Endothelial cell of umbilical vein (primary cell): ENCODE measurements around the gene CPNE5. TPM values are rescaled to one million over a fixed set of nuclear protein-coding genes. Genes with fewer than 3 reads are reported as not detected.

Experiments
- BruUV-seq: library from RNA; stranded (reverse); fragments of 400-500 nt; replicated peaks from 2 replicates; lab custom pipeline; 2021; lab: Mats Ljungman, UMichigan
- CTCF ChIA-PET: fragments of 300-600, 350-600 bp; sonication (Branson Sonifier 250); formaldehyde crosslinking; loops from one replicate; lab custom pipeline; 2021; ENCODE audit warnings: antibody characterized with exemption, inconsistent platforms; lab: Charles Lee
- POLR2A ChIA-PET: fragments of 300-600, 350-600 bp; sonication (Branson Sonifier 250); formaldehyde crosslinking; loops from one replicate; lab custom pipeline; 2021; ENCODE audit warnings: antibody characterized with exemption, inconsistent platforms; lab: Charles Lee
- DNase-seq: peaks from one replicate; pipeline ENCODE4 v3.0.0-alpha.2; 2011; ENCODE audit warnings: low read depth, low spot score
- FAIRE-seq: peaks from 2 replicates; lab custom pipeline; 2011; peaks lifted over from hg19 to GRCh38; lab: Jason Lieb, UNC
- H2AFZ ChIP-seq: 2 replicates; pipeline ENCODE4 v1.6.0; 2012; ENCODE audit warnings: low read depth, low read length, control low read depth, inconsistent platforms
- H3K27ac ChIP-seq: 2 replicates; pipeline ENCODE4 v1.5.1; 2011; ENCODE audit warnings: low read depth, mild to moderate bottlenecking, control low read depth, low read length, moderate library complexity; ENCODE audit not compliant: insufficient read depth
- H3K27me3 ChIP-seq, 2 experiments: 2 replicates each; pipeline versions ENCODE4 v1.6.0 to v1.6.1; 2011; ENCODE audit warnings: low read length in 2 of 2, mixed read lengths in 1 of 2; ENCODE audit not compliant: control insufficient read depth in 2 of 2, insufficient read depth in 2 of 2
- H3K36me3 ChIP-seq, 2 experiments: 2 replicates in 1 of 2; 3 replicates in 1 of 2; pipeline ENCODE4 v1.5.1; 2011; ENCODE audit warnings: low read length in 2 of 2, mild to moderate bottlenecking in 1 of 2, moderate library complexity in 1 of 2; ENCODE audit not compliant: control insufficient read depth in 2 of 2, insufficient read depth in 2 of 2; ENCODE audit errors: extremely low read depth in 1 of 2
- H3K4me1 ChIP-seq: 3 replicates; pipeline ENCODE4 v1.5.1; 2011; ENCODE audit warnings: mild to moderate bottlenecking, low read length; ENCODE audit not compliant: control insufficient read depth, insufficient read depth; ENCODE audit errors: extremely low read depth
- H3K4me2 ChIP-seq: 2 replicates; pipeline ENCODE4 v1.6.1; 2011; ENCODE audit warnings: low read length, control low read depth, mixed read lengths; ENCODE audit not compliant: insufficient read depth
- H3K4me3 ChIP-seq, 3 experiments: fragments of 200-600 bp in 1 of 3; sonication (generic), shearing (Covaris generic) in 1 of 3; replicated peaks in 1 of 3; 2 replicates each; pipeline ENCODE4 v1.5.1; 2011 to 2016; ENCODE audit warnings: control low read depth in 3 of 3, low read length in 3 of 3, mild to moderate bottlenecking in 2 of 3, inconsistent platforms in 1 of 3, low read depth in 1 of 3, moderate library complexity in 1 of 3; ENCODE audit not compliant: insufficient read depth in 1 of 3
- H3K79me2 ChIP-seq: 2 replicates; pipeline ENCODE4 v1.6.0; 2012; ENCODE audit warnings: low read length, inconsistent platforms; ENCODE audit not compliant: control insufficient read depth, insufficient read depth
- H3K9ac ChIP-seq: replicated peaks from 2 replicates; pipeline ENCODE3; 2011; ENCODE audit warnings: low read length, control low read depth; ENCODE audit not compliant: insufficient read depth; ENCODE audit errors: extremely low read depth
- H3K9me1 ChIP-seq: replicated peaks from 3 replicates; pipeline ENCODE4 v1.6.0; 2011; ENCODE audit warnings: mild to moderate bottlenecking, low read length; ENCODE audit not compliant: control insufficient read depth, insufficient read depth; ENCODE audit errors: extremely low read depth
- H3K9me3 ChIP-seq: replicated peaks from 2 replicates; pipeline ENCODE4 v1.5.1; 2012; ENCODE audit warnings: low read length, inconsistent platforms; ENCODE audit not compliant: control insufficient read depth, insufficient read depth
- H4K20me1 ChIP-seq: replicated peaks from 2 replicates; pipeline ENCODE3; 2011; ENCODE audit warnings: mild to moderate bottlenecking, low read length; ENCODE audit not compliant: control insufficient read depth, insufficient read depth; ENCODE audit errors: extremely low read depth
- CTCF ChIP-seq, 2 donors: IDR thresholded peaks; 1 replicate in 1 of 2; 2 replicates in 1 of 2; pipeline ENCODE4 v1.5.1; 2011; ENCODE audit warnings: low read length in 2 of 2, mild to moderate bottlenecking in 2 of 2, moderate library complexity in 2 of 2, control low read depth in 1 of 2, inconsistent platforms in 1 of 2, low read depth in 1 of 2; ENCODE audit not compliant: insufficient read depth in 1 of 2; ENCODE audit errors: extremely low read depth in 1 of 2
- EZH2 ChIP-seq: IDR thresholded peaks from 2 replicates; pipeline ENCODE4 v1.6.1; 2012; ENCODE audit warnings: borderline replicate concordance, low read depth, mild to moderate bottlenecking, moderate library complexity, low read length, inconsistent platforms; ENCODE audit not compliant: severe bottlenecking
- FOS ChIP-seq: IDR thresholded peaks from 2 replicates; pipeline ENCODE4 v1.6.1; 2011; ENCODE audit warnings: mild to moderate bottlenecking, low read length, moderate library complexity, borderline replicate concordance; ENCODE audit not compliant: insufficient read depth
- GATA2 ChIP-seq: IDR thresholded peaks from 2 replicates; pipeline ENCODE4 v1.7.0; 2011; ENCODE audit warnings: low read depth, mild to moderate bottlenecking, moderate library complexity, mixed read lengths, low read length; ENCODE audit not compliant: insufficient read length, insufficient read depth
- JUN ChIP-seq: IDR thresholded peaks from 2 replicates; pipeline ENCODE4 v1.6.1; 2011; ENCODE audit warnings: borderline replicate concordance, low read depth; ENCODE audit not compliant: insufficient read length, insufficient read depth
- MYC ChIP-seq: IDR thresholded peaks from one replicate; pipeline ENCODE4 v1.6.1; 2011; ENCODE audit warnings: mild to moderate bottlenecking, low read depth, low read length
- POLR2A ChIP-seq: IDR thresholded peaks from 2 replicates; pipeline ENCODE4 v1.6.1; 2012; ENCODE audit warnings: low read depth, mild to moderate bottlenecking, control low read depth, low read length
- POLR2AphosphoS5 ChIP-seq: IDR thresholded peaks from 2 replicates; pipeline ENCODE4 v1.6.1; 2012; ENCODE audit warnings: low read depth, mild to moderate bottlenecking, control low read depth, low read length, moderate library complexity; ENCODE audit not compliant: insufficient read depth
- dilution Hi-C: fragments of 300-500 bp; cut with MboI; formaldehyde crosslinking; loops from one replicate; pipeline ENCODE4 v1.15.0; 2019; ENCODE audit warnings: low sequenced_read_pairs; ENCODE audit not compliant: extremely low pct_ligation_motif_present
- intact Hi-C: fragments of 100-400 bp; cut with micrococcal nuclease; formaldehyde crosslinking; loops from one replicate; pipeline ENCODE4 v1.10.0; 2022
- polyA plus RNA-seq, 4 experiments: library from polyadenylated mRNA; depleted of rRNA in 3 of 4; stranded (reverse) in 3 of 4; unstranded in 1 of 4; fragments of >200 nt; gene quantifications; 2 replicates each; pipeline versions ENCODE4 v1.2.1 to v1.2.3, GENCODE V29; 2011 to 2012; ENCODE audit warnings: missing spikeins in 1 of 4
- total RNA-seq: library from RNA; stranded (reverse); gene quantifications from 2 replicates; pipeline ENCODE4 v1.2.3, GENCODE V29; 2021
- TF ChIP-seq, protein P1 (sequence below): IDR thresholded peaks from 2 replicates; pipeline ENCODE4 v1.6.1; 2011; ENCODE audit not compliant: insufficient read depth, insufficient read length

The CPNE5 gene
- total and polyA plus RNA-seq, 2 donors (not counting 3 experiments of a cell fraction or from before 2014, with no cell fraction given), result 18.8 to 49.4 TPM

- BruUV-seq, result no TSS peak
- dilution Hi-C loops (no loop called here), intact Hi-C loops (no loop called here)
- Histone ChIP-seq H3K27me3 (no peaks in the 10 kb centered on the region), H3K9ac (no peak overlapping the region), H3K79me2 (no peaks in the 10 kb centered on the region), H3K9me1 (no peaks in the 10 kb centered on the region), H4K20me1 (no peaks in the 10 kb centered on the region), H3K9me3 (no peaks in the 10 kb centered on the region), H3K4me2 (no peak overlapping the region), H2AFZ (no peak overlapping the region), H3K4me3 (no peak overlapping the region), H3K4me1 (peaks cover 19% of the 10 kb centered on the region), H3K36me3 (peaks cover 0 to 8% of the 10 kb centered on the region in 2 experiments), H3K27ac (no peak overlapping the region)
- CTCF ChIA-PET, result interaction anchor here (5.8 to 26.6 kb wide), 3 partner anchors 13 to 248 kb away, joined by 130 to 552 read pairs (median 193); no protein-coding TSS in a partner anchor
- POLR2A ChIA-PET, result no interaction called here
- no peak for FAIRE-seq
- TF ChIP-seq JUN (no peak), FOS (no peak), MYC (no peak), CTCF (IDR thresholded peaks at IDR 0.05; ENCODE audit: extremely low read depth in 1 of 2, insufficient read depth in 1 of 2, low read depth in 1 of 2, low read length in 2 of 2) (no peak), EZH2 (no peak), GATA2 (no peak), POLR2A (no peak), POLR2AphosphoS5 (no peak)
- TF ChIP-seq, protein P1, sequence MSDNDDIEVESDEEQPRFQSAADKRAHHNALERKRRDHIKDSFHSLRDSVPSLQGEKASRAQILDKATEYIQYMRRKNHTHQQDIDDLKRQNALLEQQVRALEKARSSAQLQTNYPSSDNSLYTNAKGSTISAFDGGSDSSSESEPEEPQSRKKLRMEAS, result no peak
- no peak for DNase-seq
Observed at GRCh38 chr6:36771145-36771544, 68.1 kb downstream of the CPNE5 start.
